ACC112 (cell line): Measurements from ENCODE around the gene SYT8.

Source experiments
- H2AFZ ChIP-seq: fragments of 200-600 bp; sonication (generic); one replicate; pipeline ENCODE4 v1.6.0; 2017; ENCODE audit warnings: antibody characterized with exemption, low read length; ENCODE audit not compliant: unreplicated experiment
- H3K27ac ChIP-seq: fragments of 200-600 bp; sonication (generic); 2 replicates; pipeline ENCODE4 v1.5.1; 2014; ENCODE audit warnings: low read depth, mild to moderate bottlenecking, antibody characterized with exemption, low read length, moderate library complexity
- H3K27me3 ChIP-seq: fragments of 200-600 bp; sonication (generic); 2 replicates; pipeline ENCODE4 v1.6.1; 2014; ENCODE audit warnings: mild to moderate bottlenecking, antibody characterized with exemption, low read length, moderate library complexity, mixed read lengths; ENCODE audit not compliant: insufficient read depth
- H3K36me3 ChIP-seq: fragments of 200-600 bp; sonication (generic); 2 replicates; pipeline ENCODE4 v1.6.1; 2016; ENCODE audit warnings: mild to moderate bottlenecking, antibody characterized with exemption, low read length, moderate library complexity, mixed read lengths; ENCODE audit not compliant: insufficient read depth
- H3K4me1 ChIP-seq: fragments of 200-600 bp; sonication (generic); one replicate; pipeline ENCODE4 v1.6.1; 2016; ENCODE audit warnings: low read length, mixed read lengths; ENCODE audit not compliant: insufficient read depth, unreplicated experiment, control insufficient read depth
- H3K4me3 ChIP-seq: fragments of 200-600 bp; sonication (generic); 2 replicates; pipeline ENCODE4 v1.5.1; 2014; ENCODE audit warnings: mild to moderate bottlenecking, low read depth, low read length
- H3K79me2 ChIP-seq: fragments of 200-600 bp; sonication (generic); one replicate; pipeline ENCODE4 v1.6.0; 2016; ENCODE audit warnings: low read length; ENCODE audit not compliant: control insufficient read depth, unreplicated experiment, insufficient read depth

SYT8 gene

GRCh38 chr11:1856306-1857005 is 21.7 kb downstream of the SYT8 start:
- no peak overlapping the region for H2AFZ ChIP-seq
- no peaks in the 10 kb centered on the region for H3K36me3 ChIP-seq
- H3K4me1 ChIP-seq: no peaks in the 10 kb centered on the region
- no peak overlapping the region for H3K27ac ChIP-seq
- H3K4me3 ChIP-seq: no peak overlapping the region
- H3K79me2 ChIP-seq: no peaks in the 10 kb centered on the region
- H3K27me3 ChIP-seq: no peaks in the 10 kb centered on the region

DNA sequence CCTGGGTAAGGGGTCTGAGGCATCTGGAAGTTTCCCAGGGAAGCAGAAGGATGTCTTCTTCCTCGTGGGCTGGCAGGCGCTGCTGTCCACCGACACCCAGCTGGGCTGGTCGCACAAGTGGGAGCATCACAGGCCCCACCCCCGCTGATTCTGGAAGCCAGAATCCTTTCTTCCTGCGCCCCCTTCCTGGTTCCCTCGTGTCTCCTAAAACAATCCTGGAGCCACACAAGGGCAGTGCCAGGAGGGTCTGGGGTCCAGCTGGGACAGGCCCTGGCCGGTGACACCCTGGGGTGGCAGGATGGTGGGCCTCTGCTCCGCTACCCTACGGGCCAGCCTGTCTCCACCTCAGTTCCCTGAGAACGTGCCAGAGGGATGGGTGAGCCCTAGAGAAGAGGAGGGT is 22.3 kb downstream of the SYT8 start:
- Histone ChIP-seq H3K36me3 (no peaks in the 10 kb centered on the region), H3K4me1 (no peaks in the 10 kb centered on the region), H3K79me2 (no peaks in the 10 kb centered on the region), H3K27ac (no peak overlapping the region), H3K27me3 (no peaks in the 10 kb centered on the region), H3K4me3 (no peak overlapping the region), H2AFZ (no peak overlapping the region)

DNA sequence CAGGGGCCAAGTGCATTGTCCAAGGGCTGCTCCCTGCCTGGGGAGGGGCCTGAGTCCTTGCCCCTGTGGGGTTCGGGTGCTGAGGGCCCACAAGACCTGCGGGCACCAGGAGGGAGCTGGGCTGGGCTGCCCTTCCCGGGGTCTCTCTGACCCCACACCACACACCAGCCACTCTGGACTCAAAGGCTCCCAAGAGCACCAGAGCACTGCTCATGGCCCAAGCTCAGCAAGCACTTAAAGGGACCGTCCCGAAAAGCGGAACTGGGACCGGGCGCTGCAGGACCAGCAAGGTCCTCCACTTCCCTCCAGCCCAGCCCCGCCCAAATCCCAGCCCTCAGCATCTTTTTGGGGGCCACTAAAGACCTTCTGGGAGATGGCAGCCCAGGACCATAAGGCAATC is 23.4 kb downstream of the SYT8 start:
- Histone ChIP-seq H3K27me3 (no peaks in the 10 kb centered on the region), H3K4me1 (peaks cover 8% of the 10 kb centered on the region), H3K4me3 (no peak overlapping the region), H3K36me3 (no peaks in the 10 kb centered on the region), H3K27ac (no peak overlapping the region), H2AFZ (no peak overlapping the region), H3K79me2 (no peaks in the 10 kb centered on the region)

GRCh38 chr11:1858576-1858975 is 23.8 kb downstream of the SYT8 start:
- Histone ChIP-seq H3K27ac (no peak overlapping the region), H3K36me3 (no peaks in the 10 kb centered on the region), H2AFZ (no peak overlapping the region), H3K79me2 (no peaks in the 10 kb centered on the region), H3K4me1 (peaks cover 11% of the 10 kb centered on the region), H3K27me3 (no peaks in the 10 kb centered on the region), H3K4me3 (no peak overlapping the region)

DNA sequence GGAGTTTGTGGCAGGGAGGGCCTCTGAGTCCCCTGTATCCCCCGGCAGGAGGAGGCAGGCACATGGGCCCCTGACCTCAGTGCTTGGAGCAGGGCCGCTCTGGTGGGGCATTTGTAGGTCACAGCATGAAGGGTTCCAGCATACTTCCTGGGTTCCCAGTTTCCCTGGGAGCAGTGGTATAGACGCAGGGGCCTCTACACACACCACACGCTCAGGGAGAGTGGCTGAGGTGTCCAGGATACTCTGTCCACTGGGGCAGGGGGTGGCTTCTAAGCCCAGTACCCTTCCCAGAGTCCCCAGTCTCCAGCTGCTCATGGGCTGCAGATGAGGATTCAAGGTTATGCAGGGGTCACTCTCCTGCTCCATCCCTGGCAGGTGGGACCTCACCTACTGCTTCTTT is 24.2 kb downstream of the SYT8 start:
- Histone ChIP-seq H3K4me3 (no peak overlapping the region), H3K36me3 (no peaks in the 10 kb centered on the region), H2AFZ (no peak overlapping the region), H3K27me3 (no peaks in the 10 kb centered on the region), H3K27ac (no peak overlapping the region), H3K4me1 (peaks cover 15% of the 10 kb centered on the region), H3K79me2 (no peaks in the 10 kb centered on the region)

DNA sequence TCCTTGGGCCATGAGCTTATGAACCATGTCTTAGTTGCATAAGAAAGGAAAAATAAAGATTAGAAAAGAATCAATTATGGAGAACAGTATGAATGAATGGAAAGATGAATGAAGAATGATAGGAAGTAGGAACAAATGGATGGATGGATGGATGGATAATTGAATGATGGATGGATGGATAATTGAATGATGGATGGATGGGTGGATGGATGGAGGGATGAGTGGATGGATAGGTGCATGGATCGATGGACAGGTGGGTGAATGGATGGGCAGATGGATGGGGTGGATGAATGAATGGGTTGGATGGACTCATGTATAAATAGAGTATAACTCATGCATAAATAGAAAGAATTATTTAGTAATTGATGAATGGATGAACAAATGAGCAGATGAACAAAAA is 25.3 kb downstream of the SYT8 start:
- Histone ChIP-seq H3K36me3 (no peaks in the 10 kb centered on the region), H3K27ac (no peak overlapping the region), H3K27me3 (no peaks in the 10 kb centered on the region), H3K79me2 (no peaks in the 10 kb centered on the region), H3K4me3 (no peak overlapping the region), H3K4me1 (peaks cover 25% of the 10 kb centered on the region), H2AFZ (no peak overlapping the region)

DNA sequence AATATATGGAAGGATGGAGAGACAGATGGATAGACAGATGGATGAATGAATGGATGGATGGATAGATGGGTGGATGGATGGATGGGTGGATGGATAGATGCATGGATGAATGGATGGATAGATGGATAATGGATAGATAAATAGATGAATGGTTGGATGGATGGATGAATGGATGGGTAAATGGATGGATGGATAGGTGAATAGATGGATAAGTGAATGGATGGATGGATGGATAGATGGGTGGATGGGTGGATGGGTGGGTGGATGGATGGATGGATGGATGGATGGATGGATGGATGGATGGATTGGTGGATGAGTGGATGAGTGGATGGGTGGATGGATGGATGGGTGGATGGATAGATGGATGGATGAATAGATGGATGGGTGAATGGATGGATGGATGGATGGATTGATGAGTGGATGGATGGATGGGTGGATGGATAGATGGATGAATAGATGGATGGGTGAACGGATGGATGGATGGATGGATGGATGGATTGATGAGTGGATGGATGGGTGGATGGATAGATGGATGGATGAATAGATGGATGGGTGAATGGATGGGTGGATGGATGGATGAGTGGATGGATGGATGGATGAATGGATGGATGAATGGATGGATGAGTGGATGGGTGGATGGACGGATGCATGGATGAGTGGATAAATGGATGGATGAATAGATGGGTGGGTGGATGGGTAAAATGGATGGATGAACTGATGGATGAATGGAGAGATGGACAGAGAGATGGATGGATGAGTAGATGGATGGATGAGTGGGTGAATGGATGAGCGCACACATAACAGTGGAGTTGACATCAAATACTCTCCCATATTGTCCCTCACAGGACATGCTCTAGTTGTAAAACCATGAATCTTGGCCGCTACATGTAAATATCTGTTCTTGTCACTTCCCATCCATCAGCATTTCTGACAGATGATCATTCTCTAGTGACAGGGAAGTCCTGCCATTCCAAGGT is 26.9 kb downstream of the SYT8 start:
- Histone ChIP-seq H2AFZ (no peak overlapping the region), H3K79me2 (no peaks in the 10 kb centered on the region)

DNA sequence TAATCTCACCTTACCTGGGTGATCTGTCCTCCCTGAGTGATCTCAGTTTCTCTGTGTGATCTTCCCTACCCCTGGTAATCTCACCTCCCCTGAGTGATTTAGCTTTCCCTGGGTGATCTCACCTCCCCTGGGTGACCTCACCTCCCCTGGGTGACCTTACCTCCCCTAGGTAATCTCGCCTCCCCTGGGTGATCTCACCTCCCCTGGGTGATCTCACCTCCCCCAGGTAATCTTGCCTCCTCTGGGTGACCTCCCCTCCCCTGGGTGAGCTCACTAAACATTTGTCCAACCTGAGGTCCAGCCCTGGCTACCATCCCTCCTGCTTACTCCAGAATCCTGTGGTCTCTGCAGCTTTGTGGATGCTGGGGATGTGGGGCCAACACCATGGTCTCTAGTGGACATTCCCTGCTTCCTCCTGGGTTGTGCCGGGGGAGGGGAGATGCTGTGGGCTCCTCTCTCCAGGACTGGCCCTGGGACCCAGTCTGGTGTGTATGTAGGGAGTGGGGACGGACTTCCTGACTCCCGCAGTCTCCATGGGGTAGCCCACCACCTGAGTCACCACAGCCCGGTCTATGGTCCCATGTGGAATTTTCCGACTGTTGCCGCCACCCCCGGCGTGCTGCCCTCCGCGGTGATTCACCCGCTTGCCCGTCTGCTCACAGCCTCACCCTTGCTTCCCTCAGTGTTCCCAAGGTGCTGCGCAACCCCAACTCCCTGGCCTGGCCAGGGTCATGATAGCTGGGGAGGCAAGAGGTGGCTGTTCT is 28.0 kb downstream of the SYT8 start:
- Histone ChIP-seq H3K27ac (peak overlapping the region; percentile 89), H3K36me3 (no peaks in the 10 kb centered on the region), H3K79me2 (no peaks in the 10 kb centered on the region), H2AFZ (no peak overlapping the region), H3K27me3 (no peaks in the 10 kb centered on the region), H3K4me1 (peaks cover 31% of the 10 kb centered on the region), H3K4me3 (peak overlapping the region; percentile 26; the same call in 1 of the 2 replicates)

More for the DNA sequence above, 26.9 kb downstream of the SYT8 start:
- H3K4me1 ChIP-seq: peaks cover 31% of the 10 kb centered on the region
- no peaks in the 10 kb centered on the region for H3K27me3 ChIP-seq
- no peak overlapping the region for H3K27ac ChIP-seq
- no peaks in the 10 kb centered on the region for H3K36me3 ChIP-seq
- no peak overlapping the region for H3K4me3 ChIP-seq

- Histone ChIP-seq H3K4me1 (peaks cover 35% of the 10 kb centered on the region), H3K36me3 (no peaks in the 10 kb centered on the region), H3K27ac (peak overlapping the region; percentile 89), H3K79me2 (no peaks in the 10 kb centered on the region), H3K4me3 (peak overlapping the region; percentile 59), H3K27me3 (peaks cover 2% of the 10 kb centered on the region; the same call in 1 of the 2 replicates), H2AFZ (no peak overlapping the region)
These were observed 28.8 kb downstream of the SYT8 start for GRCh38 chr11:1863352-1864216.

- H3K4me3 ChIP-seq: peak overlapping the region; percentile 59
- H3K36me3 ChIP-seq: no peaks in the 10 kb centered on the region
- H3K4me1 ChIP-seq: peaks cover 41% of the 10 kb centered on the region
- no peak overlapping the region for H2AFZ ChIP-seq
- H3K27me3 ChIP-seq: peaks cover 8% of the 10 kb centered on the region; the same call in 1 of the 2 replicates
- peak overlapping the region; percentile 89 for H3K27ac ChIP-seq
- no peaks in the 10 kb centered on the region for H3K79me2 ChIP-seq
These were observed 29.4 kb downstream of the SYT8 start for GRCh38 chr11:1864231-1864630.
